ENCODE data around the gene NOS1AP.

Gene NOS1AP

DNA sequence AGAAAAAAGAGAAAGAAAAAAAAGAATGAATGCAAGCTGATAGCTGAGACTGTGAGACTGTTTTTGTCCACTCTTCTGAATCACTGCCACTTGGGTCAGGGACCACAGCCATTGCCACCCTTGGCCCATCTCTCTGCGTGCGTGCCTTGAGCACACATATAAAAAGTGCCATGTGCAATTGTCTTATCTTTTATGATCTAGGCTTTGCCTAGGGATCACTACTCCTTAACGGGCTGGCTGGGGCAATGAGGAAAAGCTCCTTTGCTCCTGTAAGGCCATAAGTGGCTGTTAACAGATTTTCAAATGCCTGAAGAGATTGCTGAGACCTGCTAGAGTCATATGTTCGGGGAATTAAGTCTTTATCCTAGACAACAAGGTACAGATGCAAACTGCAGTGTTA lies 299.0 kb downstream of the NOS1AP start:
- DNase-seq = no peak
- intact Hi-C loops (cut with DNase I; ENCODE audit: low total_unique reads) = no loop called here
- TF ChIP-seq CTCF (IDR thresholded peaks at IDR 0.05) = no peak
- Histone ChIP-seq H3K27ac (no peak overlapping the region), H3K27me3 (no peaks in the 10 kb centered on the region), H3K9me3 (no peaks in the 10 kb centered on the region), H3K4me1 (no peaks in the 10 kb centered on the region), H3K36me3 (peaks cover 0 to 19% (median 0%) of the 10 kb centered on the region in 3 donors), H3K4me3 (no peak overlapping the region)

- no peak for DNase-seq
- Histone ChIP-seq H3K27me3 (no peaks in the 10 kb centered on the region), H3K36me3 (peaks cover 0 to 19% (median 0%) of the 10 kb centered on the region in 3 donors), H3K9me3 (no peaks in the 10 kb centered on the region), H3K27ac (no peak overlapping the region), H3K4me1 (no peaks in the 10 kb centered on the region), H3K4me3 (no peak overlapping the region)
- no peak for TF ChIP-seq CTCF (IDR thresholded peaks at IDR 0.05)
- intact Hi-C loops (cut with DNase I; ENCODE audit: low total_unique reads) = no loop called here
Measured at GRCh38 chr1:162369571-162369970, 300.1 kb downstream of the NOS1AP start.

DNA sequence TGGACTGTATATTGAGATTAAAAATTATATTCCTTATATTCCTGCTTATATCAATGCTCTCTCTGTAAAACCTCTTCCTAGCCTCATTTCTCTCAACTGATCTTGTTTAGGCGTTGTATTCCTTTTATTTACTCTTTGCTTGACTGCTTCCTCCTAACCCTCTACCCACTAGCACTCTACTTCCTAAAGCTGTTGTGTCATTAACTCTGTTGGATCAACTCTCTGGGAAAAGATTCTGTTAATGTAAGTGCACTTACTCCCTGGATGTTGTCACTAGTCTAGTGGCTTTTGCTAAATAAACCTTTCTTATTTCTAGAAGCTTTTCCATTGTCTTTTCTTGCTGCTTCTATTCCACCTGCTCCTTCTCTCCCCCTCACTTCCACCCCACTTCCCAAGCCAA lies 300.7 kb downstream of the NOS1AP start:
- Histone ChIP-seq H3K4me1 (no peaks in the 10 kb centered on the region), H3K9me3 (no peaks in the 10 kb centered on the region), H3K36me3 (peaks cover 0 to 18% (median 0%) of the 10 kb centered on the region in 3 donors), H3K27ac (no peak overlapping the region), H3K4me3 (no peak overlapping the region), H3K27me3 (no peaks in the 10 kb centered on the region)
- no peak for DNase-seq
- TF ChIP-seq CTCF (IDR thresholded peaks at IDR 0.05) = no peak
- intact Hi-C loops (cut with DNase I; ENCODE audit: low total_unique reads) = no loop called here

DNA sequence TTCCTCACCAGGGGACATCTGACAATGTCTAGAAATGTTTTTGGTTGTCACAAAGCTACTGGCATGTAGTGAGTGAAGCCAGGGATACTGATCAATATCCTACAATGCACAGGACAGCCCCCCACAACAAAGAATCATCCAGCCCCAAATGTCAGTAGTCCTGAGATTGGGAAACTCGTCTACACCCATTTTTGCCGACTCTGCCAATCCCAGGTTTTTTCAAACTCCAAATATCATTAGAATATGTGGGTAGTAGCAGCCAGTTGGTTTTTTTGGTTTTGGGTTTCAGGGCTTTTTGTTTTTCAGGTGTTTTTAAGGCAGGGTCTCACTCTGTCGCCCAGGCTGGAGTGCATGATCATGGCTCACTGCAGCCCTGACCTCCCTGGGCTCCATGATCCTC lies 301.2 kb downstream of the NOS1AP start:
- Histone ChIP-seq H3K27ac (no peak overlapping the region), H3K27me3 (no peaks in the 10 kb centered on the region), H3K4me1 (no peaks in the 10 kb centered on the region), H3K4me3 (no peak overlapping the region), H3K9me3 (no peaks in the 10 kb centered on the region), H3K36me3 (peaks cover 0 to 16% (median 0%) of the 10 kb centered on the region in 3 donors)
- intact Hi-C loops (cut with DNase I; ENCODE audit: low total_unique reads) = no loop called here
- no peak for DNase-seq
- no peak for TF ChIP-seq CTCF (IDR thresholded peaks at IDR 0.05)

DNA sequence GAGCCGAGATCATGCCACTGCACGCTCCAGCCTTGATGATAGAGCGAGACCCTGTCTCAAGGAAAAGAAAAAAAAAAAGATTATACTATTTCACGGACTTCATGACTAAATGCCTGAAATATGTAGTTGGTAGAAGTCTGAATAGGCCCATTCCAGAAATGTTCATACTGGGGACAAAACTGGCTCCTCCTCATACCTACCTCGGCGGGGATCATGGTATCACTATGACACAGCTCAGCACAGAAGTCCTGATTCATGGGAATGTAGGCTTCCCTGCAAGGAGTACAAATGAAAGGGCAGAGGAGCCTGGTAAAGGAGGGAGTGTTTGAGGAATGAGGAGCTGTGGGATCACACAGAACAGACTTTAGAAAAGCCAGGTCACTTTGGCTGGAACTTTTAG lies 302.1 kb downstream of the NOS1AP start:
- Histone ChIP-seq H3K4me1 (no peaks in the 10 kb centered on the region), H3K9me3 (no peaks in the 10 kb centered on the region), H3K4me3 (no peak overlapping the region), H3K36me3 (peaks cover 0 to 16% (median 0%) of the 10 kb centered on the region in 3 donors), H3K27ac (no peak overlapping the region), H3K27me3 (no peaks in the 10 kb centered on the region)
- DNase-seq = no peak
- TF ChIP-seq CTCF (IDR thresholded peaks at IDR 0.05) = no peak
- intact Hi-C loops (cut with DNase I; ENCODE audit: low total_unique reads) = no loop called here

All from tibial artery (tissue), 4 donors.